Body of pancreas (tissue), 4 donors: ENCODE data around the gene MYOZ2.

Source experiments
- CTCF ChIP-seq, 7 experiments: fragments of 450-650 bp in 4 of 7; fragments of 200-600 bp in 3 of 7; sonication (generic) in 3 of 7; IDR thresholded peaks; one replicate each; pipeline ENCODE4 v1.5.1; 2016 to 2019; ENCODE audit warnings: antibody characterized with exemption in 7 of 7
- POLR2A ChIP-seq, 3 donors: fragments of 450-650 bp; IDR thresholded peaks; one replicate each; pipeline ENCODE4 v1.6.1; 2016; ENCODE audit warnings: antibody characterized with exemption in 3 of 3, mild to moderate bottlenecking in 2 of 3

DNA sequence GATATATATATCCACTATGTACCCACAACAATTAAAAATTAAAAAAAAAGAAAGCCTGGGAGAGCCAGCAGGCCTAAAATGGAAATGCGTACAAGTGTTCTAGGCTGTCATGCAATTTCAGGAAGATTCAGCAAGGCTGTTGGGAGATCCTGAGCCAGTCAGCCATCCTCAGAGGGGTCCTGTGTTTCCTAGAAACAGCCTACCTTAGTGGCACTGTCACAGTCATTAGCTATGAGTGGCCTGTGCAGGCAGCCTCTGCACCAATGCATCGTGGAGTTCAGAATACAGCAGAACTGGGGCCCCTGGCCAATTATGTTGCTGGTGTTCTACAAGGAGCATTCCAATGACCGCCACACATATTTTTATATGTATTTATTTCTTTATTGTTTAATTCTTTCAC, 55.9 kb downstream of the MYOZ2 start:
- TF ChIP-seq CTCF (IDR thresholded peaks at IDR 0.05): no peak
- TF ChIP-seq POLR2A (IDR thresholded peaks at IDR 0.05): no peak
